ENCODE data around the gene SPINK1.

Gene SPINK1

DNA sequence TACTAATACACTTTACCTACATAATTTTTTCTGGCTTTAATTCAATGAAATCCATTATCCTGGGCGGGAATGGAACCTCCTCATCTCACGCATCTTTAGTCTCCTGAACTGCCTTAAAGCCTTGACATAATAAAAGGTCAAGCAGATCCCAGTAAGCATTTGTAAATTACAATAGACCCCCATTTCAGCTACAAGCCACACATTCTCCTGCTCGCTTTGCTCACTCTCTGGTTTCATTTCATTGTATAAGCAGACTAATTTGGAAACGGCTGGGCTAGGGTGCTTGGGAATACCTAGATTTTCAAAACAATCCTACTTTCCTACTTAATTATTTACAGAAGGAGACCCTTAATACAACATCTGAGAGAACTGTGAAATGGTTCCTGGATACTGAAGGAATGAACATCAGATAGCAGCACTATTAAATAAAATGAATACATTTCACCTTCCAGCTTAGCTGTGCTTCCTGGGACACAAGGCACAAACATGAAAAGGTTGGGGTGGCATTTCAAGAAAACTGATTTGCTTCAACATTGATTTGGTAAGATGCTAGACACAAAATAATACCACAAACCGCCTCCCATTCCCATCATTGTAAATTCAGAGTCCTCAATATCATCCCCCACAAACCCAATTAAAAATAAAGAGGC lies 50.4 kb downstream of the SPINK1 start:
- Mint-ChIP-seq H3K27me3 (ENCODE audit: low read depth, poor library complexity) (no peaks in the 10 kb centered on the region), H3K9me3 (peaks cover 11% of the 10 kb centered on the region), H3K4me3 (peak overlapping the region; percentile 89), H3K4me1 (peaks cover 39% of the 10 kb centered on the region), H3K36me3 (ENCODE audit: low read depth) (peaks cover 12% of the 10 kb centered on the region), H3K27ac (peak overlapping the region; percentile 15)
- DNase-seq, result no peak
- TF ChIP-seq, protein P1, sequence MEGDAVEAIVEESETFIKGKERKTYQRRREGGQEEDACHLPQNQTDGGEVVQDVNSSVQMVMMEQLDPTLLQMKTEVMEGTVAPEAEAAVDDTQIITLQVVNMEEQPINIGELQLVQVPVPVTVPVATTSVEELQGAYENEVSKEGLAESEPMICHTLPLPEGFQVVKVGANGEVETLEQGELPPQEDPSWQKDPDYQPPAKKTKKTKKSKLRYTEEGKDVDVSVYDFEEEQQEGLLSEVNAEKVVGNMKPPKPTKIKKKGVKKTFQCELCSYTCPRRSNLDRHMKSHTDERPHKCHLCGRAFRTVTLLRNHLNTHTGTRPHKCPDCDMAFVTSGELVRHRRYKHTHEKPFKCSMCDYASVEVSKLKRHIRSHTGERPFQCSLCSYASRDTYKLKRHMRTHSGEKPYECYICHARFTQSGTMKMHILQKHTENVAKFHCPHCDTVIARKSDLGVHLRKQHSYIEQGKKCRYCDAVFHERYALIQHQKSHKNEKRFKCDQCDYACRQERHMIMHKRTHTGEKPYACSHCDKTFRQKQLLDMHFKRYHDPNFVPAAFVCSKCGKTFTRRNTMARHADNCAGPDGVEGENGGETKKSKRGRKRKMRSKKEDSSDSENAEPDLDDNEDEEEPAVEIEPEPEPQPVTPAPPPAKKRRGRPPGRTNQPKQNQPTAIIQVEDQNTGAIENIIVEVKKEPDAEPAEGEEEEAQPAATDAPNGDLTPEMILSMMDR (IDR thresholded peaks at IDR 0.05), result no peak

DNA sequence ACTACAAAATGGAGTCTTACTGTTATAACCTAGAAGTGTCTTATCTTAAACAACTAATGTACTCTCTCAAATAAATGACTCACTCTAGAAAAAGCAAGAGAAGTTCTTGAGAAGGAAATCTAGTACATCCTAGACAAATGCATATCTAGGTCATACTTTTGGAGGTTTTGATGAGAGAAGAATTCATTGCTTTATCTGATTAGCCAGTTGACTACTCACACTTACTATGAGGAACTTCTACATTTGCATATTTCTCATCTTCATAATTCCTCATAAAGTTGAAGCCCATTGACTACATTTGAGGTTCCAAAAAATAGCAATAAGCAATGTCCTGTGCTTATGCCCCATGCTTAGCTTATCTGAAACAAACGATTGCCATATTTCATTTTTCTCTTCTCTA lies 51.8 kb downstream of the SPINK1 start:
- no peak overlapping the region for H3K27ac Mint-ChIP-seq

DNA sequence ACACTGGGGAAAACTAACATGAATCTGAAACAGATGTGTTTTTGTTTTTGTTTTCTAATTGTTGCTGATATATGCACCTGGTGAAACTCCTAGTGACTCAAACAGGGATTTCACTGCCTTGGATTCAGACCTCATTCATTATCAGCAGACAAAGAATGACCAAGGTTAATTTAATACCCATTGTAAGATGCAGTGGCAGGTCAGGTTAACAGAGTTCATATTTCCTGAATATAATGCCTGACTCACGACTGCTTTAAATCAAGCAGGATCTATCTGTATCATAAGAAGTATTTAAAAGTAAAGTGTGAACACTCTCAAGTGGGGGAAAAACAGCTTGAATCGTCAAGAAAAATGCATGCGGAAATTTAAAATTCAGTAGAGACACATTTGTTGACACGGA lies 54.5 kb downstream of the SPINK1 start:
- no peak for DNase-seq
- TF ChIP-seq, protein P1 (IDR thresholded peaks at IDR 0.05), result no peak
- H3K9me3 Mint-ChIP-seq, result peaks cover 15% of the 10 kb centered on the region
- H3K27ac Mint-ChIP-seq, result no peak overlapping the region
- H3K36me3 Mint-ChIP-seq (ENCODE audit: low read depth), result peaks cover 18% of the 10 kb centered on the region
- no peaks in the 10 kb centered on the region for H3K27me3 Mint-ChIP-seq (ENCODE audit: low read depth, poor library complexity)
- peaks cover 29% of the 10 kb centered on the region for H3K4me1 Mint-ChIP-seq
- no peak overlapping the region for H3K4me3 Mint-ChIP-seq

More for the DNA sequence above, 51.8 kb downstream of the SPINK1 start:
- TF ChIP-seq, protein P1 (IDR thresholded peaks at IDR 0.05), result no peak
- Mint-ChIP-seq H3K27me3 (ENCODE audit: low read depth, poor library complexity) (no peaks in the 10 kb centered on the region), H3K36me3 (ENCODE audit: low read depth) (peaks cover 18% of the 10 kb centered on the region), H3K4me3 (peak overlapping the region; percentile 89), H3K4me1 (peaks cover 39% of the 10 kb centered on the region), H3K9me3 (peaks cover 15% of the 10 kb centered on the region)
- DNase-seq, result no peak
